ENCODE data around the gene CRISPLD2. TPM values are rescaled to one million over a fixed set of nuclear protein-coding genes. Genes with fewer than 3 reads are reported as not detected.

CRISPLD2 gene
- total RNA-seq, 1 donor from 2014 or later = 17.8 TPM

- peaks cover 6% of the 10 kb centered on the region for H3K36me3 Mint-ChIP-seq
- H3K9me3 Mint-ChIP-seq = no peaks in the 10 kb centered on the region
- no peaks in the 10 kb centered on the region for H3K27me3 Mint-ChIP-seq
- no peak overlapping the region for H3K4me3 Mint-ChIP-seq
- no peak overlapping the region for H3K27ac Mint-ChIP-seq
- no peak for DNase-seq (ENCODE audit: extremely low spot score, unreplicated experiment)
- peaks cover 17% of the 10 kb centered on the region for H3K4me1 Mint-ChIP-seq (ENCODE audit: unreplicated experiment)
- TF ChIP-seq, protein P1, sequence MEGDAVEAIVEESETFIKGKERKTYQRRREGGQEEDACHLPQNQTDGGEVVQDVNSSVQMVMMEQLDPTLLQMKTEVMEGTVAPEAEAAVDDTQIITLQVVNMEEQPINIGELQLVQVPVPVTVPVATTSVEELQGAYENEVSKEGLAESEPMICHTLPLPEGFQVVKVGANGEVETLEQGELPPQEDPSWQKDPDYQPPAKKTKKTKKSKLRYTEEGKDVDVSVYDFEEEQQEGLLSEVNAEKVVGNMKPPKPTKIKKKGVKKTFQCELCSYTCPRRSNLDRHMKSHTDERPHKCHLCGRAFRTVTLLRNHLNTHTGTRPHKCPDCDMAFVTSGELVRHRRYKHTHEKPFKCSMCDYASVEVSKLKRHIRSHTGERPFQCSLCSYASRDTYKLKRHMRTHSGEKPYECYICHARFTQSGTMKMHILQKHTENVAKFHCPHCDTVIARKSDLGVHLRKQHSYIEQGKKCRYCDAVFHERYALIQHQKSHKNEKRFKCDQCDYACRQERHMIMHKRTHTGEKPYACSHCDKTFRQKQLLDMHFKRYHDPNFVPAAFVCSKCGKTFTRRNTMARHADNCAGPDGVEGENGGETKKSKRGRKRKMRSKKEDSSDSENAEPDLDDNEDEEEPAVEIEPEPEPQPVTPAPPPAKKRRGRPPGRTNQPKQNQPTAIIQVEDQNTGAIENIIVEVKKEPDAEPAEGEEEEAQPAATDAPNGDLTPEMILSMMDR (conservative IDR thresholded peaks at IDR 0.05) = no peak
Measured at GRCh38 chr16:84890427-84890826, 70.6 kb downstream of the CRISPLD2 start.

DNA sequence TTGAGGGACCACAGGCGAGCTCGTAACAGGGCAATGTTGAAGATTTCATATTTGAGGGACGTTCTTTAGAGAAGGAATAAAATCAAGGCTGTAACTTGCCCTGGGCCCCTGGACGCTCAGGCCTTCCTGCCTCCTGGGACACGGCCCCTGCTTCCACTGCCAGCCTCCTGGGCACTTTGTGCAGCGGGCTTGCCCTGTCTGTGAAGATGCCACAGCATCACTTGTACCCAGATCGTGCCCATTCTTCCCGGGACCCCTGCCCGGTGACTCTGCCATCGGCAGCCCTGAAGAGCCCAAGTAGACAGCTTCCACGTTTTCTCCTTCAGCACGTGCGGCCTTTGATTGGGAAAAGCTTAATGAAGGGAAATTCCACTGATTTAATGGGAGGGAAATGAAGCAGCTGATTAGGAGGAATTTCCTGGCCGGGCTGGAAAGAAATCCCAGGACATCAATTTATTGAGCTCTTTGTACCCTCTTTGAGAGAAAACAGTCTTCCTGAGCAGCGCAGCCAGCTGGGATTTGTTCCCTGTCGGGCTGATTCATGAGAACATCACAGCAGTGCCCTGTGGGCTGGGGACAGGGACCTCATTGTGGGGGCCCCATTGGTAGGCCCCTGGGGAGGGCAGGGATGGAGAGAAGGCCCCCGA is 71.5 kb downstream of the CRISPLD2 start:
- TF ChIP-seq, protein P1 (conservative IDR thresholded peaks at IDR 0.05) = no peak
- H3K9me3 Mint-ChIP-seq = no peaks in the 10 kb centered on the region
- peaks cover 14% of the 10 kb centered on the region for H3K4me1 Mint-ChIP-seq (ENCODE audit: unreplicated experiment)
- H3K27me3 Mint-ChIP-seq = no peaks in the 10 kb centered on the region
- peaks cover 6% of the 10 kb centered on the region for H3K36me3 Mint-ChIP-seq
- DNase-seq (ENCODE audit: extremely low spot score, unreplicated experiment) = no peak
- no peak overlapping the region for H3K4me3 Mint-ChIP-seq
- peak overlapping the region; percentile 56 for H3K27ac Mint-ChIP-seq

- TF ChIP-seq, protein P1 (conservative IDR thresholded peaks at IDR 0.05) = no peak
- Mint-ChIP-seq H3K4me3 (no peak overlapping the region), H3K27me3 (no peaks in the 10 kb centered on the region), H3K9me3 (no peaks in the 10 kb centered on the region), H3K36me3 (peaks cover 9% of the 10 kb centered on the region), H3K4me1 (ENCODE audit: unreplicated experiment) (peaks cover 14% of the 10 kb centered on the region), H3K27ac (peak overlapping the region; percentile 93)
- DNase-seq (ENCODE audit: extremely low spot score, unreplicated experiment) = no peak
Measured at GRCh38 chr16:84892097-84892496, 72.3 kb downstream of the CRISPLD2 start.

DNA sequence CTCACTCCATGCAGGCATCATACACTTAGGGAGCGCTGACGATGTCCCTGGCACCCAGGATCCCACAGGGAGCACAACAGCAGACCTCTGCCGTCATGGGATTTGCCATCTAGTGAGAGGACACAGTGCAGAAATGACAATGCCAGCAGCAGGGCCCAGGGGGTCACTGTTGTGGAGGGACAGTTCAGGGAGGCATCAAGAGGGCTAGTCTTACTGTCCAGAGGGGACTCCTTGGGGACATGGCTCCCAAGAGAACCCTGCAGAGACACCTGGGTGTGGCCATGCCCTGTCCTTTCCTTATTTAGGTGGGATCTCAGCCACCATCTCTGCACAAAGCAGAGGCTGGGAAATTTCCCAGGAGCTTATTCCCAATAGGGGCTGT is 73.7 kb downstream of the CRISPLD2 start:
- no peak overlapping the region for H3K4me3 Mint-ChIP-seq
- no peak for DNase-seq (ENCODE audit: extremely low spot score, unreplicated experiment)
- H3K4me1 Mint-ChIP-seq (ENCODE audit: unreplicated experiment) = peaks cover 14% of the 10 kb centered on the region
- no peaks in the 10 kb centered on the region for H3K27me3 Mint-ChIP-seq
- H3K9me3 Mint-ChIP-seq = no peaks in the 10 kb centered on the region
- no peak overlapping the region for H3K27ac Mint-ChIP-seq
- peaks cover 12% of the 10 kb centered on the region for H3K36me3 Mint-ChIP-seq
- TF ChIP-seq, protein P1 (conservative IDR thresholded peaks at IDR 0.05) = no peak

- Mint-ChIP-seq H3K4me1 (ENCODE audit: unreplicated experiment) (peaks cover 10% of the 10 kb centered on the region), H3K4me3 (no peak overlapping the region), H3K27me3 (no peaks in the 10 kb centered on the region), H3K36me3 (peaks cover 9% of the 10 kb centered on the region), H3K9me3 (no peaks in the 10 kb centered on the region), H3K27ac (no peak overlapping the region)
- DNase-seq (ENCODE audit: extremely low spot score, unreplicated experiment) = no peak
- TF ChIP-seq, protein P1 (conservative IDR thresholded peaks at IDR 0.05) = no peak
Measured at GRCh38 chr16:84893849-84894599, 74.2 kb downstream of the CRISPLD2 start.
